HepG2 (cell line): ENCODE results near the gene KDM7A. TPM values are rescaled to one million over a fixed set of nuclear protein-coding genes. Genes with fewer than 3 reads are reported as not detected.

Experiments used
- DZIP1 ChIP-seq: sonication (generic); formaldehyde crosslinking; IDR thresholded peaks from 2 replicates; pipeline ENCODE4 v1.5.0; 2020; ENCODE audit warnings: mild to moderate bottlenecking, missing genetic modification reagents
- E2F5 ChIP-seq: sonication (generic); formaldehyde crosslinking; conservative IDR thresholded peaks from 2 replicates; pipeline ENCODE4 v1.4.0; 2020; ENCODE audit warnings: missing genetic modification reagents
- FOXO4 ChIP-seq: sonication (generic); formaldehyde crosslinking; conservative IDR thresholded peaks from 2 replicates; pipeline ENCODE4 v1.8.1; 2023; ENCODE audit warnings: missing genetic modification reagents
- GMEB1 ChIP-seq: sonication (generic); formaldehyde crosslinking; IDR thresholded peaks from 2 replicates; pipeline ENCODE4 v1.5.1; 2020; ENCODE audit warnings: missing genetic modification reagents, mild to moderate bottlenecking, borderline replicate concordance
- HDAC2 ChIP-seq: sonication (generic); formaldehyde crosslinking; IDR thresholded peaks from 2 replicates; pipeline ENCODE4 v1.4.0; 2020; ENCODE audit warnings: missing genetic modification reagents
- KLF11 ChIP-seq: IDR thresholded peaks from 2 replicates; pipeline ENCODE4 v1.6.1; 2016; ENCODE audit warnings: missing compliant biosample characterization
- MEIS1 ChIP-seq: sonication (generic); formaldehyde crosslinking; IDR thresholded peaks from 2 replicates; pipeline ENCODE4 v1.9.0; 2021; ENCODE audit warnings: mild to moderate bottlenecking, missing genetic modification reagents, moderate library complexity, borderline replicate concordance
- NAIF1 ChIP-seq: sonication (generic); formaldehyde crosslinking; IDR thresholded peaks from 2 replicates; pipeline ENCODE4 v1.5.0; 2020; ENCODE audit warnings: mild to moderate bottlenecking, missing genetic modification reagents, borderline replicate concordance
- NFKBIZ ChIP-seq: IDR thresholded peaks from 2 replicates; pipeline ENCODE4 v1.6.1; 2018; ENCODE audit warnings: missing genetic modification reagents, missing compliant biosample characterization
- PTBP1 ChIP-seq: fragments of 200-400 bp; formaldehyde crosslinking; IDR thresholded peaks from 2 replicates; pipeline ENCODE4 v1.6.1; 2018; ENCODE audit warnings: low read length, low read depth; ENCODE audit not compliant: poor library complexity, severe bottlenecking
- SP140L ChIP-seq: sonication (generic); formaldehyde crosslinking; IDR thresholded peaks from 2 replicates; pipeline ENCODE4 v1.4.0; 2020; ENCODE audit warnings: missing genetic modification reagents, borderline replicate concordance
- SP5 ChIP-seq: IDR thresholded peaks from 2 replicates; pipeline ENCODE4 v1.6.1; 2016; ENCODE audit warnings: low read depth, borderline replicate concordance
- TOE1 ChIP-seq: sonication (generic); formaldehyde crosslinking; IDR thresholded peaks from 2 replicates; pipeline ENCODE4 v1.4.0; 2020; ENCODE audit warnings: mild to moderate bottlenecking, missing genetic modification reagents
- polyA plus RNA-seq, 8 experiments: library from polyadenylated mRNA; depleted of rRNA in 3 of 8; stranded (reverse) in 7 of 8; unstranded in 1 of 8; fragments of >200 nt; fragmentation: Illumina TruSeq in 4 of 8; extraction: Trizol in 4 of 8; gene quantifications; 2 replicates each; pipeline versions ENCODE4 v1.2.1 to v1.2.3, GENCODE V29; 2011 to 2016; ENCODE audit warnings: low read depth in 4 of 8, missing spikeins in 1 of 8, mixed read lengths in 1 of 8; ENCODE audit not compliant: insufficient read depth in 1 of 8
- total RNA-seq, 5 experiments: library from RNA; depleted of rRNA; stranded (reverse); fragments of >200 nt; fragmentation: Illumina TruSeq; extraction: Trizol; gene quantifications; 2 replicates each; pipeline ENCODE4 v1.2.3, GENCODE V29; 2016; ENCODE audit warnings: low read depth in 1 of 5
- TF ChIP-seq, protein P1 (sequence below): sonication (generic); formaldehyde crosslinking; IDR thresholded peaks from 2 replicates; pipeline ENCODE4 v1.4.0; 2020; ENCODE audit warnings: missing genetic modification reagents
- TF ChIP-seq, protein P2 (sequence below): sonication (generic); formaldehyde crosslinking; IDR thresholded peaks from 2 replicates; pipeline ENCODE4 v1.8.0; 2022; ENCODE audit warnings: mild to moderate bottlenecking, missing genetic modification reagents

KDM7A gene
- total and polyA plus RNA-seq, 2 of the 13 experiments (the other 11 are each of a cell fraction or from before 2014, with no cell fraction given), result 10.8 to 16.8 TPM

DNA sequence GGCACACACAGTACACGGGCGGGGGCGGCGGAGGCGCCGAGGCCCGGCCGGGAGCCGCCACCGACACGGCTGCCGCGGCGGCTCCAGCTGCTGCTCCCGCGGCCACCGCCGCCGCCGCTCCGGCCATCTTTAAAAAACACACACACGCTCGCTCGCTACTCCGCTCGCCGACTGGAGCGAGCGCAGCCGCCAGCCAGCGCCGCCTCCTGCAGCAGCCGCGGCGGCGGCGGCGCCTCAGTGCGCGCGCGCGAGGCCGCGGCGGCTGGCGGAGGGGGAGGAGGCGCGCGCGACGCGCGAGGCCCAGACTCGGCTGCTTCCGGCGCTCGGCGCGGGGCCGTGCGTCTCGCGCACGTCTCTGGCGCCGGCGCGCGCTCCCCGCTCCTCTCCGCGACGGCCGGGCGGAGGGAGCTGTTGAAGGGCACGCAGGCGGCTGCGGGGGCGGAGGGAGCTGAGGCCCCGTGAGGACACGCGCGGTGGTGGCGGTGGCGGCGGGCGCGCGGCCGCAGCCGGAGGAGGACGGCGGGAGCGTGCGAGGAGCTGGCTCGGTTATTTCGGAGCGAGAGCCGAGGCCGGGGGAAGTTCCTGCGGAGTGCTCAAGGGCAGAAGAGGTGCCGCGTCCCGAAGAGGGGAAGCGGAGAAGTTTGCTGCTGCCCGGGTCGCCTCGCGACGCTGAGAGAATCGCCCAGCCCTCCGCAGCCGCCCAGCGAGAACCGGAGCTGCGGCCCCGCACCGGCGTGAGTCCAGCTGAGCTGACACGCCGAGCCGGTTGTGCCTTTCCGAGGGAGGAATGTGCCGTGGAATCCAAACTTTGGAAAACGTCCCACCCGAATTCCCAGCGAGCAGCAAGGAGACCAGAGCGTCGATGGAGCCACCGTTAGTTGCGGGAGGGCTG, at the start of gene KDM7A (continued):
- no peak for TF ChIP-seq DZIP1
- no peak for TF ChIP-seq PTBP1
- TF ChIP-seq SP5, result no peak
- no peak for TF ChIP-seq NAIF1
- TF ChIP-seq E2F5 (CRISPR knock-in tag), result no peak; the same call in 1 of the 2 replicates
- peak; percentile 52; the same call in 1 of the 2 replicates for TF ChIP-seq HDAC2 (CRISPR knock-in tag)
- TF ChIP-seq, protein P1, sequence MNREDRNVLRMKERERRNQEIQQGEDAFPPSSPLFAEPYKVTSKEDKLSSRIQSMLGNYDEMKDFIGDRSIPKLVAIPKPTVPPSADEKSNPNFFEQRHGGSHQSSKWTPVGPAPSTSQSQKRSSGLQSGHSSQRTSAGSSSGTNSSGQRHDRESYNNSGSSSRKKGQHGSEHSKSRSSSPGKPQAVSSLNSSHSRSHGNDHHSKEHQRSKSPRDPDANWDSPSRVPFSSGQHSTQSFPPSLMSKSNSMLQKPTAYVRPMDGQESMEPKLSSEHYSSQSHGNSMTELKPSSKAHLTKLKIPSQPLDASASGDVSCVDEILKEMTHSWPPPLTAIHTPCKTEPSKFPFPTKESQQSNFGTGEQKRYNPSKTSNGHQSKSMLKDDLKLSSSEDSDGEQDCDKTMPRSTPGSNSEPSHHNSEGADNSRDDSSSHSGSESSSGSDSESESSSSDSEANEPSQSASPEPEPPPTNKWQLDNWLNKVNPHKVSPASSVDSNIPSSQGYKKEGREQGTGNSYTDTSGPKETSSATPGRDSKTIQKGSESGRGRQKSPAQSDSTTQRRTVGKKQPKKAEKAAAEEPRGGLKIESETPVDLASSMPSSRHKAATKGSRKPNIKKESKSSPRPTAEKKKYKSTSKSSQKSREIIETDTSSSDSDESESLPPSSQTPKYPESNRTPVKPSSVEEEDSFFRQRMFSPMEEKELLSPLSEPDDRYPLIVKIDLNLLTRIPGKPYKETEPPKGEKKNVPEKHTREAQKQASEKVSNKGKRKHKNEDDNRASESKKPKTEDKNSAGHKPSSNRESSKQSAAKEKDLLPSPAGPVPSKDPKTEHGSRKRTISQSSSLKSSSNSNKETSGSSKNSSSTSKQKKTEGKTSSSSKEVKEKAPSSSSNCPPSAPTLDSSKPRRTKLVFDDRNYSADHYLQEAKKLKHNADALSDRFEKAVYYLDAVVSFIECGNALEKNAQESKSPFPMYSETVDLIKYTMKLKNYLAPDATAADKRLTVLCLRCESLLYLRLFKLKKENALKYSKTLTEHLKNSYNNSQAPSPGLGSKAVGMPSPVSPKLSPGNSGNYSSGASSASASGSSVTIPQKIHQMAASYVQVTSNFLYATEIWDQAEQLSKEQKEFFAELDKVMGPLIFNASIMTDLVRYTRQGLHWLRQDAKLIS, result 0 out of 2 replicates have a peak, but pooled peaks have one; percentile 37
- TF ChIP-seq TOE1 (CRISPR knock-in tag), result no peak
- TF ChIP-seq NFKBIZ (CRISPR knock-in tag), result no peak
- no peak for TF ChIP-seq FOXO4 (CRISPR knock-in tag)
- peak; percentile 62 for TF ChIP-seq GMEB1 (CRISPR knock-in tag)
- TF ChIP-seq SP140L (CRISPR knock-in tag), result no peak
- peak; percentile 23; the same call in 1 of the 2 replicates for TF ChIP-seq MEIS1 (CRISPR knock-in tag)
- TF ChIP-seq KLF11 (CRISPR knock-in tag), result no peak
- TF ChIP-seq, protein P2, sequence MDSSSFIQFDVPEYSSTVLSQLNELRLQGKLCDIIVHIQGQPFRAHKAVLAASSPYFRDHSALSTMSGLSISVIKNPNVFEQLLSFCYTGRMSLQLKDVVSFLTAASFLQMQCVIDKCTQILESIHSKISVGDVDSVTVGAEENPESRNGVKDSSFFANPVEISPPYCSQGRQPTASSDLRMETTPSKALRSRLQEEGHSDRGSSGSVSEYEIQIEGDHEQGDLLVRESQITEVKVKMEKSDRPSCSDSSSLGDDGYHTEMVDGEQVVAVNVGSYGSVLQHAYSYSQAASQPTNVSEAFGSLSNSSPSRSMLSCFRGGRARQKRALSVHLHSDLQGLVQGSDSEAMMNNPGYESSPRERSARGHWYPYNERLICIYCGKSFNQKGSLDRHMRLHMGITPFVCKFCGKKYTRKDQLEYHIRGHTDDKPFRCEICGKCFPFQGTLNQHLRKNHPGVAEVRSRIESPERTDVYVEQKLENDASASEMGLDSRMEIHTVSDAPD, result 0 out of 2 replicates have a peak, but pooled peaks have one; percentile 38
